Subcutaneous abdominal adipose tissue (tissue), 5 donors: ENCODE data around the gene RNASE1.

Experiments
- H3K27ac ChIP-seq: one replicate; pipeline ENCODE4 v1.7.0; 2013; ENCODE audit warnings: low read depth, mild to moderate bottlenecking, inconsistent platforms, low read length, moderate library complexity
- H3K27me3 ChIP-seq, 5 donors: one replicate each; pipeline ENCODE4 v1.7.0; 2013; ENCODE audit warnings: low read length in 5 of 5, inconsistent platforms in 1 of 5; ENCODE audit not compliant: control insufficient read depth in 5 of 5, insufficient read depth in 4 of 5
- H3K36me3 ChIP-seq, 5 donors: one replicate each; pipeline ENCODE4 v1.7.0; 2013; ENCODE audit warnings: low read length in 5 of 5; ENCODE audit not compliant: control insufficient read depth in 5 of 5, insufficient read depth in 5 of 5
- H3K4me1 ChIP-seq, 5 donors: one replicate each; pipeline ENCODE4 v1.7.0; 2013; ENCODE audit warnings: low read length in 5 of 5, mild to moderate bottlenecking in 3 of 5, moderate library complexity in 1 of 5; ENCODE audit not compliant: control insufficient read depth in 5 of 5, insufficient read depth in 5 of 5
- H3K4me3 ChIP-seq, 5 donors: one replicate each; pipeline ENCODE4 v1.7.0; 2013; ENCODE audit warnings: low read length in 5 of 5, low read depth in 1 of 5
- H3K9ac ChIP-seq, 5 donors: one replicate each; pipeline ENCODE4 v1.7.0; 2013; ENCODE audit warnings: low read length in 5 of 5, mild to moderate bottlenecking in 4 of 5, moderate library complexity in 3 of 5
- H3K9me3 ChIP-seq, 5 donors: one replicate each; pipeline ENCODE4 v1.7.0; 2013; ENCODE audit warnings: low read length in 5 of 5; ENCODE audit not compliant: control insufficient read depth in 5 of 5
- donor health status: healthy.
- donor health status: healthy.
- donor health status: healthy.
- donor health status: healthy.
- donor health status: healthy.

RNASE1 gene

DNA sequence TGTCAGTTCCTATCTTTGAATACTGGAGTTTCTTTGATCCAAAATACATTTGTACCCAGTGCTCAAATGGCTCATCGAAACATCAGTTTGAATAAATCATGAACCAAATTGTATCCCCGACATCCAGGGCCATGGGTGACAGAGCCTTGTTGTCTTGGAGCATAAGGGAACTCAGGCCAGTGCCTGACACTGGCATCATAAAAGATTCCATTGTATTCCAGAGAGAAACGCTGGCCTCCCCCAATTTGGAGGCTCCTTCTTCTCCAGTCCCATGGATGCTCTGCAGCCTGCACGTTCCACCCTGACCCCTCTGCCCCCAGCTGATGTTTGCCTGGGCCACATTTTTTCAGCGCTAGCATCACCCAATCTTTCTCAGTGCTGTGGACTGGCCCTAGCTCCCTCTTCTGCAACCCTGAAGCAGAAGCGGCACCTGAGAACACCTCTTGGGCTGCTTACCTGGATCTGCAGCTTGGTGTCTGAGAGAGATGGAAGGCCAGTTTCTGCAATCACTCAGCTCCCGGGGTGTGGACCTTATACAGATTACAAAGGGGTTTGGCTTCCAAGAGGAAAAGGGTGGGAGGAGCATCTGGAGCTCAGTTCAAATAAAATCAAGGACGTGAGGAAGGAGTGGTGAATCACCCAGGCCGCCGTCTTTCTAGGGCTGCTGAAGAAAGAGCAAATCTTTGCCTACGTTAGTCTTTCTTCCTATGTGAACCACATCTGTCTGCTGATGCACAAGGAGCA is at the start of gene RNASE1:
Gene RNASE1, minus strand, starts transcription at position 504 of the 744 bp plus-strand sequence. CDS start 776 bp downstream, outside the sequence.
- Histone ChIP-seq H3K27ac (peak within 1 kb of the TSS; percentile 42), H3K4me1 (peaks cover 0 to 33% (median 2%) of the 10 kb centered on the region in 5 donors), H3K9me3 (no peaks in the 10 kb centered on the region), H3K9ac (peak within 1 kb of the TSS in 3 of 5 donors; percentile 42 to 79 (median 75)), H3K36me3 (no peaks in the 10 kb centered on the region), H3K27me3 (peaks cover 0 to 6% (median 5%) of the 10 kb centered on the region in 5 donors), H3K4me3 (peak within 1 kb of the TSS; percentile 47 to 84 (median 68))

DNA sequence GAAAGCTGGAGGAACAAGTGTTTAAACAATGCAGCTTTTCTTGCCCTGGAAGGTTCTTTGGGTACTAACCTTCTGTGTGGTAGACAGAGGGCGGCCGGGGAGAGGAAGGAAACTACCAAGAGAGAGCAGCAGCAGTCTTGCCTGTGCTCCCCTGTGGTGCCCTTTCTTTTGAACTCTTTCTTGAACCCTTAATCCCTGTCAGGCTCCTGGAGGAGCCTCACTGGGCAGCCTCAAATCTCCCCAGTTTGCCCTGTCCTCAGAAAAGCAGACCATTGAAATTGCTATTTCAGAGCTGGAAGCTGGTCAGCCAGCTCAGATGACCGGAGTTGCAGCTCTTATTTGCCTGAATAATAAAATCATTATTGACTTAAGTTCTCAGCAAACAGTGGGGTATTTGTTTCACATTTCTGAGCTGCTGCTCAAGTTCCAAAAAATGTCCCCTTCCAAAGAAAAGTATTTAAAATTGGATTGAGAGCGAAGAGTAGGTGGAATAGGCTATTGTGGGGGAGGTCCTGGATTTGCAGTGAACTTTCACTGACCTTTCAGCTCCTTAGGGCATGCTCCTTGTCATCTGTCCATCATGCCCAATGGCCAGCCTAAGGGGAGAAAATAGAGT is 46.4 kb upstream of the RNASE1 start:
- no peak overlapping the region for H3K27ac ChIP-seq
- H3K9me3 ChIP-seq: no peaks in the 10 kb centered on the region
- H3K4me1 ChIP-seq: no peaks in the 10 kb centered on the region
- peaks cover 0 to 4% (median 3%) of the 10 kb centered on the region in 5 donors for H3K27me3 ChIP-seq
- no peak overlapping the region for H3K9ac ChIP-seq
- no peaks in the 10 kb centered on the region for H3K36me3 ChIP-seq
- no peak overlapping the region for H3K4me3 ChIP-seq

DNA sequence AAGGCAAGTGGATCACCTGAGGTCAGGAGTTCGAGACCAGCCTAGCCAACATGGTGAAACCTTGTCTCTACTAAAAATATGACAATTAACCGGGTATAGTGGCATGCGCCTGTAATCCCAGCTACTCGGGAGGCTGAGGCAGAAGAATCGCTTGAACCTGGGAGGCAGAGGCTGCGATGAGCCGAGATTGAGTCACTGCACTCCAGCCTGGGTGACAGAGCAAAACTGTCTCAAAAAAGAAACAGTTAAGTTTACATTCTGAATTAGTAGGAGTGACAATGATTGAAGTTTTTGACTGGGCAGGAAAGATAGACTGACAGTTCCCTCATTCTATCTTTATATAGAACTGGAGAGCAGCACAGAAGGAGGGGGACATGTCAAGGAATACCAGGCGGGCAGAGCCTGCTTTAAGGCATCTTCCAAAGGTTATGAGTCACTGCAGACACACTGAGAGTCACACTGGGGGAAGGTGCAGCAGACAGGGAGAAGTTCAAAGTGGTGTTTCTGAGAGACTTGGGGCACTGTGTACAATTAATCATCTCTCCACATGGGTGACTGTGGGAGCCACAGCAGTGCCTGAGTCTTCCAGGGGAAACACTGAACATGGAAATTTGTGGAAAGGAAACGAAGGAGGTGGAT is 45.8 kb upstream of the RNASE1 start:
- H3K4me3 ChIP-seq: no peak overlapping the region
- peaks cover 0 to 4% (median 3%) of the 10 kb centered on the region in 5 donors for H3K27me3 ChIP-seq
- no peaks in the 10 kb centered on the region for H3K9me3 ChIP-seq
- no peaks in the 10 kb centered on the region for H3K4me1 ChIP-seq
- no peak overlapping the region for H3K9ac ChIP-seq
- H3K27ac ChIP-seq: no peak overlapping the region
- no peaks in the 10 kb centered on the region for H3K36me3 ChIP-seq

- Histone ChIP-seq H3K27ac (no peak overlapping the region), H3K9ac (no peak overlapping the region), H3K9me3 (no peaks in the 10 kb centered on the region), H3K36me3 (no peaks in the 10 kb centered on the region), H3K4me1 (no peaks in the 10 kb centered on the region), H3K27me3 (peaks cover 0 to 8% (median 3%) of the 10 kb centered on the region in 5 donors), H3K4me3 (no peak overlapping the region)
Observed at GRCh38 chr14:20846560-20846959, 43.9 kb upstream of the RNASE1 start.

DNA sequence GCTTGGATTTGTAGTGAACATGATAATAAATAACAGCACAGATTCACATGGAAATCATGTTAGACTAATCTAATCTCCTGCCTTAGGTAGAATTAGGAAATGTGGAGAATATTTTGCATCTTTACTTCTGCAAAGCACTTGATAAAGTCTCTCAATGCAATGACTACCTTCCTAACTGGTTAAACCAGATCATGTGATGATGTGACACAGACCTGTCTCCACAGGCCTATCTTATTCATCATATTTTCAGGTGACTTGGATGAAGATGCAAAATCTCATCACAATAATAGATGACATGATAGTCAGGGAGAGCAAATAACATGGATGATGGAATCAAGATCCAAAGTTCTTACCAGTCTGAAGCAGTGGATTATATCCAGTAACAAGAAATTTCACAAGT is 38.5 kb upstream of the RNASE1 start:
- Histone ChIP-seq H3K9me3 (no peaks in the 10 kb centered on the region), H3K27me3 (peaks cover 0 to 3% (median 0%) of the 10 kb centered on the region in 5 donors), H3K4me1 (peaks cover 0 to 7% (median 6%) of the 10 kb centered on the region in 5 donors), H3K4me3 (no peak overlapping the region), H3K27ac (no peak overlapping the region), H3K36me3 (no peaks in the 10 kb centered on the region), H3K9ac (no peak overlapping the region)

GRCh38 chr14:20837831-20838230 is 35.2 kb upstream of the RNASE1 start:
- H3K4me1 ChIP-seq: peaks cover 0 to 7% (median 6%) of the 10 kb centered on the region in 5 donors
- no peaks in the 10 kb centered on the region for H3K9me3 ChIP-seq
- no peaks in the 10 kb centered on the region for H3K36me3 ChIP-seq
- H3K4me3 ChIP-seq: no peak overlapping the region
- H3K9ac ChIP-seq: no peak overlapping the region
- no peak overlapping the region for H3K27ac ChIP-seq
- peaks cover 0 to 3% (median 0%) of the 10 kb centered on the region in 5 donors for H3K27me3 ChIP-seq

- Histone ChIP-seq H3K27ac (no peak overlapping the region), H3K9me3 (no peaks in the 10 kb centered on the region), H3K36me3 (no peaks in the 10 kb centered on the region), H3K27me3 (no peaks in the 10 kb centered on the region), H3K9ac (no peak overlapping the region), H3K4me1 (peaks cover 0 to 7% (median 6%) of the 10 kb centered on the region in 5 donors), H3K4me3 (peak overlapping the region in 1 of 5 donors; percentile 32)
Observed at GRCh38 chr14:20836668-20837338, 34.2 kb upstream of the RNASE1 start.

GRCh38 chr14:20834899-20835298 is 32.3 kb upstream of the RNASE1 start:
- Histone ChIP-seq H3K36me3 (no peaks in the 10 kb centered on the region), H3K27ac (no peak overlapping the region), H3K27me3 (no peaks in the 10 kb centered on the region), H3K4me3 (no peak overlapping the region), H3K9me3 (no peaks in the 10 kb centered on the region), H3K9ac (no peak overlapping the region), H3K4me1 (peaks cover 0 to 7% (median 6%) of the 10 kb centered on the region in 5 donors)

DNA sequence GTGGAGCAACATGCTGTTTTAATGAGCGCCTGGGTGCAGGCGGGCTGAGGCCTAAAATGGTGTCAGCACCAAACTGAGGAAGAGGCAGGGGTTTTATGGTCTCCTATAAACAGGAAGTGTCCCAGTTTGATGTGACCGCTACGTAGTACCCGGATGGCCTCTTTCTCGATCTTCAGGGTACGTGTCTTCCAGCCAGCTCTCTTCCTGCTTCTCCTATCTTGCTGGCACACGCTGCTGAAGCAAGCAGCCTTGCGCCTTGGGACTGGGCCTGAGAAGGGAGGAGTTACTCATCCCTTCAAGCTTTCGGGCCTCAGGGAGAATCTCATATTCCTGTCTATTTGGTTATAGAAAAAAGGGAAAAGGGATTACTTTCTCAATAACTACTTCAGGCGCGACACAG is 28.2 kb upstream of the RNASE1 start:
- H3K27me3 ChIP-seq: no peaks in the 10 kb centered on the region
- no peak overlapping the region for H3K9ac ChIP-seq
- H3K27ac ChIP-seq: no peak overlapping the region
- no peaks in the 10 kb centered on the region for H3K36me3 ChIP-seq
- peaks cover 0 to 4% (median 0%) of the 10 kb centered on the region in 5 donors for H3K4me1 ChIP-seq
- H3K9me3 ChIP-seq: no peaks in the 10 kb centered on the region
- H3K4me3 ChIP-seq: no peak overlapping the region
